GM19328 (cell line): ENCODE data around the gene IRGQ.
"Not testable (repeated sequence)": the region's sequence is repeated elsewhere in the genome, so short reads cannot be mapped to it uniquely, and the experiment has no call there.

Experiments
- ATAC-seq: cut with Tn5 transposase; IDR thresholded peaks from one replicate; pipeline ENCODE4 v1.9.1; 2021; ENCODE audit warnings: mild to moderate bottlenecking, moderate library complexity; ENCODE audit not compliant: unreplicated experiment

IRGQ gene

GRCh38 chr19:43599635-43600295, 3.8 kb upstream of the IRGQ start:
- no peak for ATAC-seq

- ATAC-seq, result no peak
These were observed 2.7 kb upstream of the IRGQ start for GRCh38 chr19:43598445-43599240.

GRCh38 chr19:43597876-43598275, 1.9 kb upstream of the IRGQ start:
- ATAC-seq, result no peak

- no peak for ATAC-seq
These were observed 1.0 kb upstream of the IRGQ start for GRCh38 chr19:43596842-43597461.

GRCh38 chr19:43595605-43595998, 332 bp downstream of the IRGQ start:
- ATAC-seq, result peak; percentile 4

GRCh38 chr19:43594710-43595604, 977 bp downstream of the IRGQ start:
- no peak for ATAC-seq

GRCh38 chr19:43594081-43594697, 1.7 kb downstream of the IRGQ start:
- ATAC-seq, result no peak

- no peak for ATAC-seq
These were observed 3.1 kb downstream of the IRGQ start for GRCh38 chr19:43592800-43593350.

GRCh38 chr19:43591904-43592772, 3.8 kb downstream of the IRGQ start:
- no peak for ATAC-seq

GRCh38 chr19:43589678-43590077, 6.3 kb downstream of the IRGQ start:
- no peak for ATAC-seq

GRCh38 chr19:43589277-43589676, 6.7 kb downstream of the IRGQ start:
- no peak for ATAC-seq

GRCh38 chr19:43587029-43587428, 8.9 kb downstream of the IRGQ start:
- not testable (repeated sequence) for ATAC-seq

GRCh38 chr19:43586346-43586745, 9.6 kb downstream of the IRGQ start:
- ATAC-seq, result no peak

- ATAC-seq, result no peak
These were observed 11.4 kb downstream of the IRGQ start for GRCh38 chr19:43584484-43584883.

GRCh38 chr19:43582495-43582894, 13.4 kb downstream of the IRGQ start:
- ATAC-seq, result no peak

- no peak for ATAC-seq
These were observed 14.5 kb downstream of the IRGQ start for GRCh38 chr19:43581467-43581866.

- ATAC-seq, result no peak
These were observed 17.1 kb downstream of the IRGQ start for GRCh38 chr19:43578787-43579186.

GRCh38 chr19:43575955-43576878, 19.7 kb downstream of the IRGQ start:
- ATAC-seq, result no peak
